HFF-Myc (cell line): Measurements from ENCODE around the gene UMOD.

ENCODE experiments used
- DNase-seq: peaks from one replicate; pipeline ENCODE4 v3.0.0-alpha.2; 2011; ENCODE audit warnings: low read depth; ENCODE audit errors: extremely low read depth
- H3K4me3 ChIP-seq: replicated peaks from 2 replicates; pipeline ENCODE4 v1.5.1; 2011; ENCODE audit warnings: low read depth, mild to moderate bottlenecking, control low read depth, low read length
- TF ChIP-seq, protein P1 (sequence below): IDR thresholded peaks from 2 replicates; pipeline ENCODE4 v1.5.1; 2012; ENCODE audit warnings: mild to moderate bottlenecking, low read depth, low read length, control low read depth; ENCODE audit errors: missing control alignments

UMOD gene

DNA sequence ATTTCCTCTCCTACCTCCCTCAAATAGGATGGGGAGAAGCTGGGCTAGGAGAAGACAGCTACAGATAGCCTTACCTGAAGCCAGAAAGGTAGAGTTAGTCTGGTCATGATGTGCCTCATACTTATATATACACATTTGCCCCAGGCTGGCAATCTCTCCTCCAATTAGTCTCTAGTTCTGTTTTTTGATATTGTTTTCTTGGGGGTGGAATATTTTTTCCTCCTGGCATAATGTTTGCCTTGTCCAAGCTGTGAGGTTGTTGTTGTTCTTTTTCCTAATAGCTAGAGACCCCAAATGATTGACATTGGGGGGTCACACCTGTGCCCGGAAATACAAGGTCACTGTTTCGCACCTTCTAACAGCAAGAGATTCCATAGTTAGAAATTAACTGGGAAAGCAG is at the start of gene UMOD:
UMOD (minus strand) TSS at position 101 of the 400 bp plus-strand sequence. CDS start 1,978 bp downstream, outside the sequence.
- DNase-seq = no peak
- TF ChIP-seq, protein P1, sequence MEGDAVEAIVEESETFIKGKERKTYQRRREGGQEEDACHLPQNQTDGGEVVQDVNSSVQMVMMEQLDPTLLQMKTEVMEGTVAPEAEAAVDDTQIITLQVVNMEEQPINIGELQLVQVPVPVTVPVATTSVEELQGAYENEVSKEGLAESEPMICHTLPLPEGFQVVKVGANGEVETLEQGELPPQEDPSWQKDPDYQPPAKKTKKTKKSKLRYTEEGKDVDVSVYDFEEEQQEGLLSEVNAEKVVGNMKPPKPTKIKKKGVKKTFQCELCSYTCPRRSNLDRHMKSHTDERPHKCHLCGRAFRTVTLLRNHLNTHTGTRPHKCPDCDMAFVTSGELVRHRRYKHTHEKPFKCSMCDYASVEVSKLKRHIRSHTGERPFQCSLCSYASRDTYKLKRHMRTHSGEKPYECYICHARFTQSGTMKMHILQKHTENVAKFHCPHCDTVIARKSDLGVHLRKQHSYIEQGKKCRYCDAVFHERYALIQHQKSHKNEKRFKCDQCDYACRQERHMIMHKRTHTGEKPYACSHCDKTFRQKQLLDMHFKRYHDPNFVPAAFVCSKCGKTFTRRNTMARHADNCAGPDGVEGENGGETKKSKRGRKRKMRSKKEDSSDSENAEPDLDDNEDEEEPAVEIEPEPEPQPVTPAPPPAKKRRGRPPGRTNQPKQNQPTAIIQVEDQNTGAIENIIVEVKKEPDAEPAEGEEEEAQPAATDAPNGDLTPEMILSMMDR = no peak
- no peak within 1 kb of the TSS for H3K4me3 ChIP-seq

DNA sequence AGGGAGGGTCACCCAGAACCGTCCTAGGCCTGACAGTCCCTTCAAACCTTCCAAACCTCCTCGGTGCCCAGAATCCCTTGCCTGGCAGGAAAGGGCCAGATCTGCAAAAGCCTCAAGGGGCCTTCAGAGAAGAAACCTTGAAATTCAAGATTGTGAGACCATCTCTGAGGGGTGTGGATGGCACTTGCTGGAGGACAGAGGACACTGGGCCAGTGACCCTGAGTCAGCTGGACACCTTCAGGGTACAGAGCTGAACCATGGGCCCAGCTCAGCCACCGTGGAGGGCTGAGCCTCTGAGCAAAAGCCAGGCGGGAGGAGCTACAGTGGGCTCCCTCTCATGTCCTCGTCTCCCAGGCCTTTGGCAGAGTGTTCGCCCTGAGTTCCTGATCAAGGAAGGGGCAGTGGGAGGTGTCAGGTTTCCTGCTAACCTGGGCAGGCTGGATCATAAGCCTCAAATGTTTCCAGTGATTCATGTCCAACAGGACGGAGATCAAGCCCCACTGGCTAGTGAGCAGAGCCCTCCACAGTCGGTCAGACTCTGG is 49.0 kb upstream of the UMOD start:
- DNase-seq = no peak
- no peak overlapping the region for H3K4me3 ChIP-seq
- TF ChIP-seq, protein P1 = no peak

DNA sequence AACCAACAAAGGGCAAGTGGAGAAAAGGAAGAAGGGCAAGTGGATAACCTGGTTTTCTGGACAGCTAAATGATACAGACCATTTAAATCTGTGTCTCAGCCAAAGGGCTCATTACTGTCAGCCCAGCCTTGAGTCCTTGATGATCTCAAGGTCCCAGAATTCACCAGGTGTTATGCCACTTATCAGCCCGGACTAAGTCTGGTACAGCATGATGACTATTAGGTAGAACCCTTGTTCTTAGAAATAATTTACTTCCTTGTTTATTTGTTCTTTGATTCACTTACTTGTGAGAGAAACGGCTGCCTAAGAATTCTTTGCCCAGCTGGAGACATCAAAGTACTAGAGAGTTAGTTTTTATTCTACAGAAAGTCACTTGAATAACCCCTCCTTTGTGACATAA is 48.6 kb upstream of the UMOD start:
- TF ChIP-seq, protein P1 = no peak

DNA sequence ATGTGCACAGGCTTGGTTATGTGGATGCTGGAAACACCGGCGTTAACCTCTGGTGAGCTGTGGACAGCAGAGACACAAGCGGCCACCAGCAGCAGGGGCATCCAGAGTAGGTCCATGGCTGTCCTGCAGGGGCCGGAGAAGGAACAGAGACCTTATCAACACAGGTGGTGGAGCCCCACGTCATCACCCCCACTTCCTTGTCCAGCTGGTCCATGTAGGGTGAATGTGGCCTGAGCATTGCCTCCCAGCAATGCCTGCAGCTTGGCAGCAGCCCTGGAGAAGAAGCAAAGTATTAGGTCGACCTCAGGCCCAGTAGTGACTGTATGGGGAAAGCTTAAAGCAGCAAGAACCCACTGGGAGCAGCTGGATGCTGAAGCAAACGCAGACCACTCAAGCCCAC is 46.7 kb upstream of the UMOD start:
- DNase-seq = no peak
- TF ChIP-seq, protein P1 = no peak
- H3K4me3 ChIP-seq = no peak overlapping the region

More for the DNA sequence above, 48.6 kb upstream of the UMOD start:
- no peak for DNase-seq
- no peak overlapping the region for H3K4me3 ChIP-seq

DNA sequence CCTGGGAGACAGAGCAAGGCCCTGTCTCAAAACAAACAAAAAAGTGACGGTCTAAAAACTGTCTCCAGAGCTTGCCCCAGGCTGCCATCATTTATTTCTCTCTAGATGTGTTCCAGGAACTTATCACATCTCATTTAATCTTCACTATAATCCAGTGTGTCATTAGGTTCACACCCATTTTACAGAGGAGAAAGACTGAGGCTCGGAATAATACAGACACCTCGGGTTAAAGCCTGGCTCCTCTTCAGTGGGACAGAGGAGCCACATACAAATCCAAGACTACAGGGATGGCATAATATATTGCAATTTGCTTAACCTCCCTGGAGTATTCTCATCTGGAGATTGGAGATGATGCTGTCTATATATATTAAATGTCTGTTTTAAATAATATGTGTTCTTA is 46.1 kb upstream of the UMOD start:
- H3K4me3 ChIP-seq = no peak overlapping the region
- TF ChIP-seq, protein P1 = no peak
- DNase-seq = no peak

DNA sequence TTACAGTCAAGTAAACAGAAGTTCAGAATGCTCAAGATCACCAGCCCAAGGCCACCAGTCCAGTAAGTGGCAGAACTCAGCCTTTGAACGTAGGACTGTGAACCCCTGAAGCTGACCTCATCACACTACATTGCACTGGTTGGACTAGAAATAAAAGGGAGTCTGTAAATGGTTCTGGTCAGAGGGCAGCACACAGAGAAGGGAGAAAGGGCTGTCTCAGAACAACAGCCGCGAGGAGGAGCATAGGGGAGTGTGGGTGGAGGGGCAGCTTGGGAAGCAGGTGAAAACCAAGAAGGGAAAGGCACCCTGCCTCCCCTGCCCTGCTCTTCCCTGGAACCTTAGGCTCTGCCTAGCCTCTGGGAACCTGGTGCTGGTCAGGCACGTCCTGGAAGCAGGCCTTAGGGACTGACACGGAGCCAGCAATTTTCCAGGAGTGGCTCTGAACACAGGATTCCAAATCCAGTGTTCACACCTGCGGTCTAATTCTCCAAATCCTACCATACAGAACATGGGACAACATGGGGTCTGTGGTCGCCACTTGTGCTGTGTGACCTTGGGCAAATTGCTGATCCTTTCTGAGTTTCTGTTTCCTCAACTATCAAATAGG is 45.1 kb upstream of the UMOD start:
- TF ChIP-seq, protein P1 = no peak
- no peak for DNase-seq
- no peak overlapping the region for H3K4me3 ChIP-seq

DNA sequence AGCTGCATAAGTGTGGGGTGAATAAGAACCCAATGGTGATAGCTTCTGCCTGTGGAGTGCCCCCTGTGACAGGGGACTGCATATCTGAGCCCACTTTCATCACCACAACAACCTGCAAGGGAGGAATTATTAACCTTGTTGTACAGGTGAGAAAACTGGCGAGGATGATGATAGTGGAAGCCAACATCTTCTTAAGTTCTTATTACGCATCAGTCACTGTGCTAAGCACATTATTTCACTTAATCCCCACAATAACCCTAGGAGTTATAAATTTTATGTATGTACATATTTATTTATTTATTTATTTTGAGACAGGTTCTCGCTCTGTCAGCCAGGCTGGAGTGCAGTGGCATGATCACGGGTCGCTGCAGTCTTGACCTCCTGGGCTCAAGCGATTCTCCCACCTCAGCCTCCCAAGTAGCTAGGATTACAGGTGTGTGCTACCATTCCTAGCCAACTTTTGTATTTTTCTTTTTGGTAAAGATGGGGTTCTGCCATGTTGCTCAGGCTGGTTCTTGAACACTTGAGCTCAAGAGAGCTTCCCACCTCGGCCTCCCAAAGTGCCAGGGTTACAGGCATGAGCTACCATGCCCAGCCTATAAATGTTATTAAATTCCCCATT is 44.4 kb upstream of the UMOD start:
- DNase-seq = no peak
- no peak overlapping the region for H3K4me3 ChIP-seq
- TF ChIP-seq, protein P1 = no peak
